Measurements from ENCODE around the gene S1PR3. TPM values are rescaled to one million over a fixed set of nuclear protein-coding genes. Genes with fewer than 3 reads are reported as not detected.

S1PR3 gene
- total RNA-seq, 4 donors from 2014 or later = 2.0 to 13.5 (median 8.3) TPM

- no peaks in the 10 kb centered on the region for H3K27me3 ChIP-seq
- H3K9me3 ChIP-seq = no peaks in the 10 kb centered on the region
- TF ChIP-seq CTCF (IDR thresholded peaks at IDR 0.05) (no peak), POLR2A (IDR thresholded peaks at IDR 0.05) (no peak), POLR2AphosphoS5 (IDR thresholded peaks at IDR 0.05) (no peak), EP300 (IDR thresholded peaks at IDR 0.05; ENCODE audit: low read depth) (no peak)
- H3K4me3 ChIP-seq = no peak overlapping the region
- intact Hi-C loops (cut with DNase I; ENCODE audit: low total_unique reads) (loop anchor here (2.0 kb wide), 1 partner anchor 409 kb away; no protein-coding TSS in a partner anchor), in situ Hi-C loops (cut with MboI; ENCODE audit: low pct_ligation_motif_present in 1 of 4, low pct_unique_long_range_greater_than_20kb in 1 of 4, low sequenced_read_pairs in 3 of 4) (loop anchor here (5.0 to 25.0 kb wide), 4 partner anchors 407 to 1315 kb away; no protein-coding TSS in a partner anchor)
- no peak for DNase-seq
- H3K36me3 ChIP-seq = no peaks in the 10 kb centered on the region
- WGBS, 2 donors (ENCODE audit: low coverage in 1 of 2) = 86% methylated on average over 27 of the region's 27 CpGs; no CpG with 5 or more reads in 1 of the 2 donors
- peaks cover 7 to 24% (median 11%) of the 10 kb centered on the region in 4 donors for H3K4me1 ChIP-seq
- H3K27ac ChIP-seq = no peak overlapping the region
Observed at GRCh38 chr9:89001917-89002540, 10.8 kb downstream of the S1PR3 start.

GRCh38 chr9:89002987-89003386 lies 11.7 kb downstream of the S1PR3 start:
- TF ChIP-seq POLR2AphosphoS5 (IDR thresholded peaks at IDR 0.05) (no peak), CTCF (IDR thresholded peaks at IDR 0.05) (no peak), POLR2A (IDR thresholded peaks at IDR 0.05) (no peak), EP300 (IDR thresholded peaks at IDR 0.05; ENCODE audit: low read depth) (no peak)
- WGBS, 2 donors (ENCODE audit: low coverage in 1 of 2) = 77 to 85% methylated on average over 3 to 6 of the region's 6 CpGs
- in situ Hi-C loops (cut with MboI; ENCODE audit: low pct_ligation_motif_present in 1 of 4, low pct_unique_long_range_greater_than_20kb in 1 of 4, low sequenced_read_pairs in 3 of 4) = loop anchor here (5.0 to 25.0 kb wide), 4 partner anchors 408 to 1316 kb away; no protein-coding TSS in a partner anchor
- H3K27me3 ChIP-seq = no peaks in the 10 kb centered on the region
- H3K36me3 ChIP-seq = no peaks in the 10 kb centered on the region
- H3K4me1 ChIP-seq = peaks cover 7 to 24% (median 11%) of the 10 kb centered on the region in 4 donors
- DNase-seq = no peak
- H3K27ac ChIP-seq = no peak overlapping the region
- intact Hi-C loops (cut with DNase I; ENCODE audit: low total_unique reads) = no loop called here
- H3K9me3 ChIP-seq = no peaks in the 10 kb centered on the region
- H3K4me3 ChIP-seq = no peak overlapping the region

GRCh38 chr9:89005323-89005722 lies 14.1 kb downstream of the S1PR3 start:
- no peaks in the 10 kb centered on the region for H3K36me3 ChIP-seq
- no peaks in the 10 kb centered on the region for H3K27me3 ChIP-seq
- no peak overlapping the region for H3K27ac ChIP-seq
- intact Hi-C loops (cut with DNase I; ENCODE audit: low total_unique reads) = no loop called here
- in situ Hi-C loops (cut with MboI; ENCODE audit: low pct_ligation_motif_present in 1 of 4, low pct_unique_long_range_greater_than_20kb in 1 of 4, low sequenced_read_pairs in 3 of 4) = loop anchor here in 3 of 4 donors (10.0 to 25.0 kb wide), 3 partner anchors 411 to 1318 kb away; no protein-coding TSS in a partner anchor
- TF ChIP-seq EP300 (IDR thresholded peaks at IDR 0.05; ENCODE audit: low read depth) = no peak
- no peak for TF ChIP-seq POLR2A (IDR thresholded peaks at IDR 0.05)
- TF ChIP-seq CTCF (IDR thresholded peaks at IDR 0.05) = no peak
- TF ChIP-seq POLR2AphosphoS5 (IDR thresholded peaks at IDR 0.05) = no peak
- no peak for DNase-seq
- H3K9me3 ChIP-seq = no peaks in the 10 kb centered on the region
- peaks cover 5 to 11% (median 6%) of the 10 kb centered on the region in 4 donors for H3K4me1 ChIP-seq
- 80 to 87% methylated on average over 1 to 9 of the region's 9 CpGs for WGBS, 2 donors (ENCODE audit: low coverage in 1 of 2)
- H3K4me3 ChIP-seq = no peak overlapping the region

- DNase-seq = no peak
- Histone ChIP-seq H3K27ac (no peak overlapping the region), H3K4me1 (peaks cover 0 to 1% (median under 1%) of the 10 kb centered on the region in 4 donors), H3K4me3 (no peak overlapping the region), H3K36me3 (no peaks in the 10 kb centered on the region), H3K9me3 (no peaks in the 10 kb centered on the region), H3K27me3 (no peaks in the 10 kb centered on the region)
- no peak for TF ChIP-seq CTCF (IDR thresholded peaks at IDR 0.05)
- TF ChIP-seq EP300 (IDR thresholded peaks at IDR 0.05; ENCODE audit: low read depth) = no peak
- TF ChIP-seq POLR2A (IDR thresholded peaks at IDR 0.05) = no peak
- no peak for TF ChIP-seq POLR2AphosphoS5 (IDR thresholded peaks at IDR 0.05)
- intact Hi-C loops (cut with DNase I; ENCODE audit: low total_unique reads) (no loop called here), in situ Hi-C loops (cut with MboI; ENCODE audit: low pct_ligation_motif_present in 1 of 4, low pct_unique_long_range_greater_than_20kb in 1 of 4, low sequenced_read_pairs in 3 of 4) (loop anchor here in 3 of 4 donors (10.0 to 25.0 kb wide), 3 partner anchors 411 to 1319 kb away; no protein-coding TSS in a partner anchor)
- WGBS, 2 donors (ENCODE audit: low coverage in 1 of 2) = 16 to 23% methylated on average over 2 of the region's 2 CpGs
Observed at GRCh38 chr9:89006267-89006666, 15.0 kb downstream of the S1PR3 start.
